Measurements from ENCODE around the gene C19orf73.

DNA sequence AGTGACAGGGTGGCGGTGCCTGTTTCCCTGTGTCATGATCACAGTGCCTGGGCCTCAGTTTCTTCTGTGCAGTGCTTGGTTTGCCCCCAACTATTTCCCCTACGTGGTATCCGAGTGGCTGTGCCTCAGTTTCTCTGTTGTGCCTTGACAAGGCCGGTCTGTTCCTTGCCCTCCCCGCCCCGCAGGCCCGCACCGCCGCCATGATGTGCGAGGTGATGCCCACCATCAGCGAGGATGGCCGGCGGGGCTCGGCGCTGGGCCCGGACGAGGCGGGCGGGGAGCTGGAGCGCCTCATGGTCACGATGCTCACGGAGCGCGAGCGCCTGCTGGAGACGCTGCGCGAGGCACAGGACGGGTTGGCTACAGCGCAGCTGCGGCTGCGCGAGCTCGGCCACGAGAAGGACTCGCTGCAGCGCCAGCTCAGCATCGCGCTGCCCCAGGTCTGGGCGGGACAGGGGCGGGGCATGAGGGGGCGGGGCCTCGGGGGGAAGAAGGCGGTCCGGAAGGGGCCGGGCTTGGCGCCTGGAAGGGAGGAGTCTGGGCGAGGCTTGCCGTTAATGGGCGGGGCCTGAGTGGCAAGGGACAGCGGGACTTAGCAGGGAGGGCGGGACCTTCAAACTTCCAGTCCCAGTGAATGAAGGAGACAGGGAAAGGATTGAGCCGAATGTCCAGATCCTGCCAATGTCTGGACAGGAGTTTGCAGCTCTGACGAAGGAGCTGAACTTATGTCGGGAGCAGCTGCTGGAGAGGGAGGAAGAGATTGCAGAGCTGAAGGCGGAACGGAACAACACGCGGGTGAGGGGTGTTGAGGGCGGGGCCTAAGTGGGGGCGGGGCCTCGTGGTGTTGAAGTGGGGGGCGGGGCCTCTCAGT is 9.0 kb upstream of the C19orf73 start:
- TF ChIP-seq, protein P1, sequence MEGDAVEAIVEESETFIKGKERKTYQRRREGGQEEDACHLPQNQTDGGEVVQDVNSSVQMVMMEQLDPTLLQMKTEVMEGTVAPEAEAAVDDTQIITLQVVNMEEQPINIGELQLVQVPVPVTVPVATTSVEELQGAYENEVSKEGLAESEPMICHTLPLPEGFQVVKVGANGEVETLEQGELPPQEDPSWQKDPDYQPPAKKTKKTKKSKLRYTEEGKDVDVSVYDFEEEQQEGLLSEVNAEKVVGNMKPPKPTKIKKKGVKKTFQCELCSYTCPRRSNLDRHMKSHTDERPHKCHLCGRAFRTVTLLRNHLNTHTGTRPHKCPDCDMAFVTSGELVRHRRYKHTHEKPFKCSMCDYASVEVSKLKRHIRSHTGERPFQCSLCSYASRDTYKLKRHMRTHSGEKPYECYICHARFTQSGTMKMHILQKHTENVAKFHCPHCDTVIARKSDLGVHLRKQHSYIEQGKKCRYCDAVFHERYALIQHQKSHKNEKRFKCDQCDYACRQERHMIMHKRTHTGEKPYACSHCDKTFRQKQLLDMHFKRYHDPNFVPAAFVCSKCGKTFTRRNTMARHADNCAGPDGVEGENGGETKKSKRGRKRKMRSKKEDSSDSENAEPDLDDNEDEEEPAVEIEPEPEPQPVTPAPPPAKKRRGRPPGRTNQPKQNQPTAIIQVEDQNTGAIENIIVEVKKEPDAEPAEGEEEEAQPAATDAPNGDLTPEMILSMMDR (conservative IDR thresholded peaks at IDR 0.05 in 1 of 2, IDR thresholded peaks at IDR 0.05 in 1 of 2; ENCODE audit: low read depth in 1 of 2, low read length in 2 of 2), result peak; percentile 6 to 14
- TF ChIP-seq EZH2 (IDR thresholded peaks at IDR 0.05; ENCODE audit: low read length, missing control alignments), result no peak
